HEK293T (cell line): ENCODE data around the gene SPSB2.
"Not testable (repeated sequence)": the region's sequence is repeated elsewhere in the genome, so short reads cannot be mapped to it uniquely, and the experiment has no call there.

Source experiments
- CTCF ChIA-PET: fragments of 350-600 bp; formaldehyde crosslinking; extraction: SDS; loops from one replicate; lab custom pipeline; 2021; ENCODE audit warnings: antibody characterized with exemption, inconsistent platforms; lab: Yijun Ruan, JAX
- POLR2A ChIA-PET: fragments of 350-600 bp; formaldehyde crosslinking; extraction: SDS; loops from one replicate; lab custom pipeline; 2020; ENCODE audit warnings: antibody characterized with exemption, inconsistent platforms; lab: Yijun Ruan, JAX
- DNase-seq: peaks from one replicate; pipeline ENCODE4 v3.0.0; 2012; ENCODE audit warnings: mixed read lengths; ENCODE audit errors: extremely low spot score
- ARNT ChIP-seq: fragments of 450-650 bp; IDR thresholded peaks from 2 replicates; pipeline ENCODE4 v1.6.1; 2017; ENCODE audit warnings: mild to moderate bottlenecking
- BHLHE40 ChIP-seq: fragments of 450-650 bp; IDR thresholded peaks from 2 replicates; pipeline ENCODE4 v1.6.1; 2016; ENCODE audit warnings: mild to moderate bottlenecking, moderate library complexity, borderline replicate concordance
- CTBP1 ChIP-seq: fragments of 450-650 bp; IDR thresholded peaks from 2 replicates; pipeline ENCODE4 v1.6.1; 2016; ENCODE audit warnings: borderline replicate concordance
- ELF4 ChIP-seq: fragments of 450-650 bp; IDR thresholded peaks from 2 replicates; pipeline ENCODE4 v1.6.1; 2017; ENCODE audit warnings: antibody characterized with exemption
- FOXA1 ChIP-seq: fragments of 450-650 bp; IDR thresholded peaks from 2 replicates; pipeline ENCODE4 v1.6.1; 2016; ENCODE audit warnings: mild to moderate bottlenecking
- FOXK2 ChIP-seq: fragments of 450-650 bp; IDR thresholded peaks from 2 replicates; pipeline ENCODE4 v1.6.1; 2016; ENCODE audit warnings: mild to moderate bottlenecking
- FOXM1 ChIP-seq: fragments of 450-650 bp; IDR thresholded peaks from 2 replicates; pipeline ENCODE4 v1.6.1; 2017; ENCODE audit warnings: mild to moderate bottlenecking, borderline replicate concordance
- HDGF ChIP-seq: fragments of 450-650 bp; IDR thresholded peaks from 2 replicates; pipeline ENCODE4 v1.6.1; 2017; ENCODE audit warnings: antibody characterized with exemption, borderline replicate concordance
- L3MBTL2 ChIP-seq: fragments of 450-650 bp; conservative IDR thresholded peaks from 2 replicates; pipeline ENCODE4 v1.6.1; 2016; ENCODE audit warnings: mild to moderate bottlenecking
- LEF1 ChIP-seq: fragments of 450-650 bp; IDR thresholded peaks from 2 replicates; pipeline ENCODE4 v1.6.1; 2017; ENCODE audit warnings: mild to moderate bottlenecking, borderline replicate concordance
- NFRKB ChIP-seq: fragments of 450-650 bp; IDR thresholded peaks from 2 replicates; pipeline ENCODE4 v1.6.1; 2016; ENCODE audit warnings: mild to moderate bottlenecking, moderate library complexity
- SP1 ChIP-seq: fragments of 450-650 bp; IDR thresholded peaks from 2 replicates; pipeline ENCODE4 v1.6.1; 2017
- SUZ12 ChIP-seq: fragments of 450-650 bp; IDR thresholded peaks from 2 replicates; pipeline ENCODE4 v1.6.1; 2016; ENCODE audit warnings: mild to moderate bottlenecking
- TARDBP ChIP-seq: fragments of 450-650 bp; IDR thresholded peaks from 2 replicates; pipeline ENCODE4 v1.6.1; 2016
- ZNF384 ChIP-seq: fragments of 450-650 bp; IDR thresholded peaks from 2 replicates; pipeline ENCODE4 v1.6.1; 2016
- TF ChIP-seq, protein P1 (sequence below): fragments of 450-650 bp; IDR thresholded peaks from 2 replicates; pipeline ENCODE4 v1.6.1; 2016

The SPSB2 gene

GRCh38 chr12:6872073-6873048 is 742 bp downstream of the SPSB2 start:
- peak; percentile 77 for DNase-seq
- ChIA-PET CTCF (interaction anchor here (0.5 to 2.8 kb wide), 32 partner anchors 9 to 241 kb away, joined by 3 to 28 read pairs (median 4); partner anchors contain the start of genes C12orf57, CDCA3, COPS7A and LRRC23), POLR2A (interaction anchor here (0.6 to 12.4 kb wide), 29 partner anchors 9 to 258 kb away, joined by 3 to 214 read pairs (median 7); partner anchors contain the start of genes C12orf57, CDCA3, CLSTN3 and COPS7A)
- TF ChIP-seq SUZ12 (no peak), FOXM1 (0 out of 2 replicates have a peak, but pooled peaks have one; percentile 29), ZNF384 (no peak)

- POLR2A ChIA-PET: interaction anchor here (0.8 to 12.4 kb wide), 14 partner anchors 8 to 242 kb away, joined by 3 to 214 read pairs (median 11); partner anchors contain the start of genes C12orf57, CDCA3, MLF2 and RNU7-1
- no peak for TF ChIP-seq CTBP1
- TF ChIP-seq HDGF: no peak
- TF ChIP-seq SP1: no peak
- no peak for TF ChIP-seq ELF4
- no peak for TF ChIP-seq TARDBP
- TF ChIP-seq SUZ12: no peak
- no peak for TF ChIP-seq L3MBTL2
- no peak for TF ChIP-seq FOXK2
- TF ChIP-seq, protein P1, sequence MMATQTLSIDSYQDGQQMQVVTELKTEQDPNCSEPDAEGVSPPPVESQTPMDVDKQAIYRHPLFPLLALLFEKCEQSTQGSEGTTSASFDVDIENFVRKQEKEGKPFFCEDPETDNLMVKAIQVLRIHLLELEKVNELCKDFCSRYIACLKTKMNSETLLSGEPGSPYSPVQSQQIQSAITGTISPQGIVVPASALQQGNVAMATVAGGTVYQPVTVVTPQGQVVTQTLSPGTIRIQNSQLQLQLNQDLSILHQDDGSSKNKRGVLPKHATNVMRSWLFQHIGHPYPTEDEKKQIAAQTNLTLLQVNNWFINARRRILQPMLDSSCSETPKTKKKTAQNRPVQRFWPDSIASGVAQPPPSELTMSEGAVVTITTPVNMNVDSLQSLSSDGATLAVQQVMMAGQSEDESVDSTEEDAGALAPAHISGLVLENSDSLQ: no peak
- TF ChIP-seq FOXM1: no peak
- CTCF ChIA-PET: interaction anchor here (0.7 to 2.8 kb wide), 13 partner anchors 11 to 242 kb away, joined by 3 to 24 read pairs (median 6); partner anchors contain the start of gene LRRC23
- DNase-seq: no peak
Measured at GRCh38 chr12:6871052-6871957, 1.8 kb downstream of the SPSB2 start.

DNA sequence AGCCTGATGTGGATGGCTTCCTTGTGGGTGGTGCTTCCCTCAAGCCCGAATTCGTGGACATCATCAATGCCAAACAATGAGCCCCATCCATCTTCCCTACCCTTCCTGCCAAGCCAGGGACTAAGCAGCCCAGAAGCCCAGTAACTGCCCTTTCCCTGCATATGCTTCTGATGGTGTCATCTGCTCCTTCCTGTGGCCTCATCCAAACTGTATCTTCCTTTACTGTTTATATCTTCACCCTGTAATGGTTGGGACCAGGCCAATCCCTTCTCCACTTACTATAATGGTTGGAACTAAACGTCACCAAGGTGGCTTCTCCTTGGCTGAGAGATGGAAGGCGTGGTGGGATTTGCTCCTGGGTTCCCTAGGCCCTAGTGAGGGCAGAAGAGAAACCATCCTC is 2.8 kb downstream of the SPSB2 start:
- not testable (repeated sequence) for DNase-seq
- CTCF ChIA-PET: interaction anchor here (1.9 to 2.5 kb wide), 2 partner anchors 12 to 19 kb away, joined by 6 to 26 read pairs; partner anchors contain the start of genes CDCA3 and USP5
- POLR2A ChIA-PET: interaction anchor here (0.8 to 12.4 kb wide), 8 partner anchors 9 to 181 kb away, joined by 3 to 214 read pairs (median 10); partner anchors contain the start of genes C12orf57, CDCA3, MLF2 and RNU7-1

GRCh38 chr12:6869049-6870021 is 3.8 kb downstream of the SPSB2 start:
- ChIA-PET POLR2A (interaction anchor here (0.6 to 12.4 kb wide), 29 partner anchors 8 to 335 kb away, joined by 3 to 214 read pairs (median 5); partner anchors contain the start of genes C12orf57, CDCA3, COPS7A and GAPDH), CTCF (interaction anchor here (0.5 to 2.5 kb wide), 25 partner anchors 11 to 244 kb away, joined by 3 to 26 read pairs (median 4); partner anchors contain the start of genes C12orf57, CDCA3, LRRC23 and USP5)
- DNase-seq: peak; percentile 68
- TF ChIP-seq ARNT: no peak
- TF ChIP-seq HDGF: peak; percentile 67

DNA sequence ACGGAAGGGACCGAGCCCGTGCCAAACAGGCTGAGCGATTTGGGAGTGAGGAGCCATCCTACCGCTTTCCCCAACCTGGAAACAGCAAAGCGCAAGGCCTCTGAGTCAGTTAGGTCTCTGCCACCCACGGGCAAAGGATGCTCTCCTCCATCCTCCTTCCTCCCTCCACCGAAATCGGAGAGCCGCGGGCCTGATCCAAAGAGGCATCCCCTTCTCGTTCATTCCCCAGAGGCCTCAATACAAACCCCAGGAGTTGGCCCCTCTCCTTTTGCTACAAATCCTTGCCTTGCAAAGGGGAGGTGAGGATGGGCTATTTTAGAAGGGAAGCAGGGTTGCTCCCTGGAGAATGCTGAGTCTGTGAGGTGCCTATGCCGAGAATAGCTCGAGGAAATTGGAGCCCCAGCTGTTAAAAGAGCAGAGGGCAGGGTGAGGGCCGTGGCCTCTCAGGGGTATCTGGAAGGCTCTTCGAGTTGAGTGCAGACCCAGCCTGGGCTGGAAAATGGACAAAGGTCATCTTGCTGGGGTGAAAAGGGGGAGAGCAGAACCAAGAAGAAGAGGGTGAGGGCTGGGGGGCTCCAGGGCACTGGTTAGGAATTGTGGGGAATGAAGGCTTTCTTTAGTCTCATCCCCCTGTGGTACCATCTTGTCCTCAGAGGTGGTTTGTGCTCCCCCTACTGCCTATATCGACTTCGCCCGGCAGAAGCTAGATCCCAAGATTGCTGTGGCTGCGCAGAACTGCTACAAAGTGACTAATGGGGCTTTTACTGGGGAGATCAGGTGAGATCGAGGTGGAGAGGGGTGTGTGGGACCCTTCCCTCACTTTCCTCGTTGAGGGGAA is 4.7 kb downstream of the SPSB2 start:
- CTCF ChIA-PET: interaction anchor here (0.7 to 2.5 kb wide), 9 partner anchors 14 to 245 kb away, joined by 3 to 26 read pairs (median 5); partner anchors contain the start of genes CDCA3 and USP5

More for the DNA sequence above, 4.7 kb downstream of the SPSB2 start:
- no peak for TF ChIP-seq NFRKB
- TF ChIP-seq L3MBTL2: no peak
- no peak for TF ChIP-seq LEF1
- no peak for TF ChIP-seq HDGF
- no peak for TF ChIP-seq SP1
- no peak for TF ChIP-seq SUZ12
- TF ChIP-seq FOXM1: no peak
- TF ChIP-seq BHLHE40: no peak
- no peak for TF ChIP-seq TARDBP
- TF ChIP-seq ARNT: no peak
- TF ChIP-seq FOXA1: no peak
- no peak for TF ChIP-seq FOXK2
- no peak for TF ChIP-seq ELF4
- TF ChIP-seq, protein P1: no peak
- no peak for TF ChIP-seq ZNF384
- TF ChIP-seq CTBP1: no peak
- DNase-seq: no peak
- POLR2A ChIA-PET: interaction anchor here (0.6 to 12.4 kb wide), 25 partner anchors 9 to 334 kb away, joined by 3 to 214 read pairs (median 6); partner anchors contain the start of genes C12orf57, CDCA3, COPS7A and GAPDH
